Ovary (tissue), 9 donors: ENCODE measurements around the gene CYP3A4. TPM values are rescaled to one million over a fixed set of nuclear protein-coding genes. Genes with fewer than 3 reads are reported as not detected.

Experiments
- DNase-seq, 5 donors: peaks; one replicate each; pipeline ENCODE4 v3.0.0-alpha.2; 2019 to 2020
- H3K27ac ChIP-seq, 2 donors: fragments of 200-600 bp; one replicate each; pipeline versions ENCODE4 v1.5.1 to v1.8.0; 2019 to 2022
- H3K27me3 ChIP-seq: fragments of 200-600 bp; one replicate; pipeline ENCODE4 v1.8.0; 2022
- H3K36me3 ChIP-seq: fragments of 200-600 bp; sonication (generic); one replicate; pipeline ENCODE4 v1.5.1; 2019
- H3K4me1 ChIP-seq: one replicate; pipeline ENCODE4 v1.8.1; 2013; ENCODE audit warnings: mild to moderate bottlenecking, moderate library complexity; ENCODE audit not compliant: insufficient read depth
- H3K4me3 ChIP-seq: fragments of 200-600 bp; sonication (generic); one replicate; pipeline ENCODE4 v1.5.1; 2017
- H3K9me3 ChIP-seq, 2 donors: fragments of 200-600 bp in 1 of 2; sonication (generic) in 1 of 2; one replicate each; pipeline versions ENCODE4 v1.5.1 to v1.8.1; 2013 to 2019; ENCODE audit warnings: mild to moderate bottlenecking in 1 of 2, moderate library complexity in 1 of 2
- CTCF ChIP-seq, 3 donors: fragments of 450-650 bp in 2 of 3; fragments of 200-600 bp in 1 of 3; IDR thresholded peaks; one replicate each; pipeline versions ENCODE4 v1.5.1 to v1.8.0; 2016 to 2022; ENCODE audit warnings: antibody characterized with exemption in 3 of 3, mild to moderate bottlenecking in 1 of 3
- EP300 ChIP-seq: sonication (generic); formaldehyde crosslinking; IDR thresholded peaks from one replicate; pipeline ENCODE4 v1.6.1; 2017; ENCODE audit warnings: antibody characterized with exemption
- POLR2A ChIP-seq: fragments of 450-650 bp; IDR thresholded peaks from one replicate; pipeline ENCODE4 v1.6.1; 2017; ENCODE audit warnings: antibody characterized with exemption, mild to moderate bottlenecking, moderate library complexity
- WGBS, 3 donors: extraction: QIAGEN DNeasy Blood & Tissue Kit in 1 of 3; methylation state at CpG; one replicate each; pipeline versions ENCODE4 v1.1.5 to v1.1.7; 2013 to 2017; 5-methylcytosine and 5-hydroxymethylcytosine counted together
- intact Hi-C, 4 donors: fragments of 100-400 bp; cut with DNase I; formaldehyde crosslinking; loops; one replicate each; pipeline versions ENCODE4 v1.11.0 to v1.15.1; 2022 to 2023
- polyA plus RNA-seq, 2 donors: library from polyadenylated mRNA; stranded (reverse); fragments of 200-250 nt in 1 of 2; fragments of 350-450 nt in 1 of 2; fragmentation: Illumina TruSeq in 1 of 2; extraction: RNeasy Lipid Tissue Mini Kit (QIAGEN cat#74804) in 1 of 2; gene quantifications; one replicate each; pipeline ENCODE4 v1.2.3, GENCODE V29; 2013 to 2014
- small RNA-seq: library from RNA; depleted of rRNA; stranded (forward); fragments of <200 nt; gene quantifications from one replicate; pipeline ENCODE3, GENCODE V24; 2016
- total RNA-seq, 7 donors: library from RNA; depleted of rRNA in 2 of 7; stranded (reverse); fragments of >200 nt in 2 of 7; fragmentation: NEBNext Ultra II Directional in 3 of 7; extraction: Animal tissue kit (Norgen Biotek cat#: 25700) in 3 of 7; gene quantifications; one replicate each; pipeline versions ENCODE4 v1.1.0 to v1.2.4, GENCODE V29; 2016 to 2023
- donor health status: DM: no; HTN: no; CAD: no; lungs with moderate emphysema.
- donor health status: DM: no; HTN: no; CAD: no.
- donor health status: Bipolar disorder and iron deficiency.
- donor health status: DM: yes; HTN: yes; CAD: no.
- donor health status: DM: no; HTN: no; CAD: no.
- donor health status: DM: yes; HTN: yes; CAD: no.

CYP3A4 gene
- total and polyA plus RNA-seq, 9 donors = 0.05 to 3.7 (median 0.27) TPM; not detected in 1

- Histone ChIP-seq H3K27ac (no peak overlapping the region), H3K9me3 (peaks cover 0 to 4% of the 10 kb centered on the region in 2 donors), H3K27me3 (no peaks in the 10 kb centered on the region), H3K4me1 (no peaks in the 10 kb centered on the region), H3K36me3 (no peaks in the 10 kb centered on the region), H3K4me3 (no peak overlapping the region)
- intact Hi-C loops = no loop called here
- no peak for TF ChIP-seq EP300
- no peak for DNase-seq
- 66 to 73% (median 71%) methylated on average over 2 of the region's 2 CpGs for WGBS, 3 donors
These were observed 74.0 kb downstream of the CYP3A4 start for GRCh38 chr7:99709838-99710578.

GRCh38 chr7:99709260-99709659 lies 74.7 kb downstream of the CYP3A4 start:
- WGBS, 3 donors = 86 to 88% (median 86%) methylated on average over 2 of the region's 2 CpGs
- Histone ChIP-seq H3K4me1 (no peaks in the 10 kb centered on the region), H3K27ac (no peak overlapping the region), H3K4me3 (no peak overlapping the region), H3K27me3 (no peaks in the 10 kb centered on the region), H3K9me3 (peaks cover 0 to 4% of the 10 kb centered on the region in 2 donors), H3K36me3 (no peaks in the 10 kb centered on the region)
- TF ChIP-seq EP300 = no peak
- TF ChIP-seq CTCF (IDR thresholded peaks at IDR 0.05) = no peak
- no peak for TF ChIP-seq POLR2A
- intact Hi-C loops = no loop called here
- no peak for DNase-seq

DNA sequence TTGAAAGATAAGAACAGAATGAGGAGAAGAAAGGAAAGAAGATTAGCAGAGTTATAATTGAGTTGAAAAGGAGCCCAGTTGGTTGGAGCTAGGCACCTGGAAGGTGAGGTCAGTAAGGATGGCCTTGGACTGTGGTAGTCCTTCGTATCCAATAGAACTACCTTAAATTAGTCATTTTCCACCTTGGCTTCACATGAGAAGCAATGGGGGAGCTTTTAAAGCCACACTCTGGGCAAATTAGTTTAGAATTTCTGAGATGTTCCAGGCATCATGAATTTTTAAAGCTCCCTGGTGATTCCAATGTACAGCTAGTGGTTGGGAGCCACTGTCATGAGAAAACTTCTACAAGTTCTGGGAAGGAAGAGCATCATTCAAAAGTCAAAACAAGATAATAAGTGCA lies 76.9 kb downstream of the CYP3A4 start:
- no peak overlapping the region for H3K27ac ChIP-seq
- TF ChIP-seq EP300 = no peak
- no peak for TF ChIP-seq POLR2A
- no peak for TF ChIP-seq CTCF (IDR thresholded peaks at IDR 0.05)
- no peaks in the 10 kb centered on the region for H3K27me3 ChIP-seq
- intact Hi-C loops = no loop called here
- H3K36me3 ChIP-seq = no peaks in the 10 kb centered on the region
- peaks cover 0 to 6% of the 10 kb centered on the region in 2 donors for H3K9me3 ChIP-seq
- DNase-seq = no peak
- no peaks in the 10 kb centered on the region for H3K4me1 ChIP-seq
- WGBS, 3 donors = 32 to 35% (median 35%) methylated on average over 1 of the region's 1 CpG
- H3K4me3 ChIP-seq = no peak overlapping the region

Small RNA genes lying within 50 kb of the gene (small RNA-seq; reads per million reads assigned to genes)
- gene CYP3A137P = not detected

Other genes starting within 250 kb of the CYP3A4 start
- 10 to 100 TPM in 2 of 7 donors, 1 to 10 TPM in 5; 6.4 to 13.5 (median 9.0) TPM for gene FAM200A, start 232.1 kb downstream of the CYP3A4 start, total RNA-seq
- 1 to 10 TPM; 7.5 to 8.9 TPM for gene FAM200A, start 232.1 kb downstream of the CYP3A4 start, polyA plus RNA-seq
- gene ZNF655, start 225.5 kb downstream of the CYP3A4 start, total RNA-seq = 10 to 100 TPM; 48.7 to 68.5 (median 62.4) TPM
- 10 to 100 TPM; 33.0 to 44.6 TPM for gene ZNF655, start 225.5 kb downstream of the CYP3A4 start, polyA plus RNA-seq
- 1 to 10 TPM in 4 of 7 donors, under 1 TPM in 3; 0.25 to 3.5 (median 1.2) TPM for gene TMEM225B, start 185.9 kb downstream of the CYP3A4 start, total RNA-seq
- gene TMEM225B, start 185.9 kb downstream of the CYP3A4 start, polyA plus RNA-seq = 1 to 10 TPM in 1 of 2 donors, under 1 TPM in 1; 0.84 to 1.7 TPM
- 10 to 100 TPM; 10.2 to 21.1 (median 18.2) TPM for gene ZSCAN25, start 167.2 kb downstream of the CYP3A4 start, total RNA-seq
- 10 to 100 TPM in 1 of 2 donors, 1 to 10 TPM in 1; 9.8 to 10.7 TPM for gene ZSCAN25, start 167.2 kb downstream of the CYP3A4 start, polyA plus RNA-seq
- 10 to 100 TPM in 1 of 7 donors, 1 to 10 TPM in 3, under 1 TPM in 3; 0.20 to 34.5 (median 1.9) TPM for gene CYP3A5, start 104.2 kb downstream of the CYP3A4 start, total RNA-seq
- 1 to 10 TPM in 1 of 2 donors, under 1 TPM in 1; 0.45 to 1.3 TPM for gene CYP3A5, start 104.2 kb downstream of the CYP3A4 start, polyA plus RNA-seq
- under 1 TPM in 4 of 7 donors, not detected in 3; 0.20 to 0.36 (median 0.31) TPM for gene CYP3A7, start 49.0 kb downstream of the CYP3A4 start, total RNA-seq
- gene CYP3A7, start 49.0 kb downstream of the CYP3A4 start, polyA plus RNA-seq = under 1 TPM; 0.04 to 0.30 TPM
- gene CYP3A43, start 43.8 kb upstream of the CYP3A4 start, total RNA-seq = under 1 TPM in 2 of 7 donors, not detected in 5; 0.37 to 0.53 TPM
- gene CYP3A43, start 43.8 kb upstream of the CYP3A4 start, polyA plus RNA-seq = not detected
- under 1 TPM in 1 of 7 donors, not detected in 6; 0.57 TPM for gene OR2AE1, start 92.8 kb upstream of the CYP3A4 start, total RNA-seq
- gene OR2AE1, start 92.8 kb upstream of the CYP3A4 start, polyA plus RNA-seq = not detected
- 10 to 100 TPM; 31.7 to 58.9 (median 45.1) TPM for gene TRIM4, start 135.3 kb upstream of the CYP3A4 start, total RNA-seq
- 10 to 100 TPM; 42.2 to 64.8 TPM for gene TRIM4, start 135.3 kb upstream of the CYP3A4 start, polyA plus RNA-seq
- gene GJC3, start 145.4 kb upstream of the CYP3A4 start, total RNA-seq = 1 to 10 TPM in 1 of 7 donors, under 1 TPM in 3, not detected in 3; 0.18 to 1.3 (median 0.29) TPM
- under 1 TPM; 0.42 to 0.45 TPM for gene GJC3, start 145.4 kb upstream of the CYP3A4 start, polyA plus RNA-seq
- 10 to 100 TPM in 1 of 7 donors, 1 to 10 TPM in 3, under 1 TPM in 3; 0.34 to 21.3 (median 2.3) TPM for gene AZGP1, start 191.8 kb upstream of the CYP3A4 start, total RNA-seq
- 1 to 10 TPM; 1.3 to 5.4 TPM for gene AZGP1, start 191.8 kb upstream of the CYP3A4 start, polyA plus RNA-seq
- 10 to 100 TPM; 28.8 to 90.7 (median 73.9) TPM for gene ZKSCAN1, start 231.4 kb upstream of the CYP3A4 start, total RNA-seq
- gene ZKSCAN1, start 231.4 kb upstream of the CYP3A4 start, polyA plus RNA-seq = 10 to 100 TPM; 14.2 to 29.4 TPM